Transverse colon (tissue), 1 donor: Measurements from ENCODE around the gene ZNF134.

Source experiments
- EP300 ChIP-seq: sonication (generic); formaldehyde crosslinking; IDR thresholded peaks from one replicate; pipeline ENCODE4 v1.6.1; 2017; ENCODE audit warnings: antibody characterized with exemption, low read depth
- POLR2A ChIP-seq: fragments of 450-650 bp; IDR thresholded peaks from one replicate; pipeline ENCODE4 v1.6.1; 2016; ENCODE audit warnings: antibody characterized with exemption, mild to moderate bottlenecking, moderate library complexity

GRCh38 chr19:57599761-57600383 is 14.2 kb upstream of the ZNF134 start, which contains the start of gene ZNF530:
- TF ChIP-seq EP300 (no peak), POLR2A (no peak)
